Osteoblast (primary cell): ENCODE measurements around the gene CDH12. TPM values are rescaled to one million over a fixed set of nuclear protein-coding genes. Genes with fewer than 3 reads are reported as not detected.

Experiments used
- DNase-seq: peaks from one replicate; pipeline ENCODE4 v3.0.0; 2011; ENCODE audit warnings: low spot score, mixed read lengths; ENCODE audit not compliant: insufficient read length; ENCODE audit errors: missing footprints
- H2AFZ ChIP-seq: 2 replicates; pipeline ENCODE4 v1.6.0; 2011; ENCODE audit warnings: mild to moderate bottlenecking, low read length
- H3K27ac ChIP-seq: 2 replicates; pipeline ENCODE4 v1.5.1; 2011; ENCODE audit warnings: mild to moderate bottlenecking, low read depth, low read length, moderate library complexity
- H3K27me3 ChIP-seq: 2 replicates; pipeline ENCODE4 v1.6.0; 2012; ENCODE audit warnings: mild to moderate bottlenecking, control low read depth, inconsistent platforms, low read length, moderate library complexity; ENCODE audit not compliant: insufficient read depth
- H3K36me3 ChIP-seq: 2 replicates; pipeline ENCODE4 v1.5.1; 2011; ENCODE audit warnings: mild to moderate bottlenecking, low read length, control low read depth, moderate library complexity; ENCODE audit not compliant: insufficient read depth
- H3K4me1 ChIP-seq: 2 replicates; pipeline ENCODE4 v1.5.1; 2011; ENCODE audit warnings: mild to moderate bottlenecking, low read length, control low read depth, moderate library complexity; ENCODE audit not compliant: insufficient read depth
- H3K4me2 ChIP-seq: 2 replicates; pipeline ENCODE4 v1.6.0; 2011; ENCODE audit warnings: mild to moderate bottlenecking, low read length; ENCODE audit not compliant: insufficient read depth
- H3K4me3 ChIP-seq: fragments of 200-600 bp; sonication (generic); 3 replicates; pipeline ENCODE4 v1.5.1; 2012; ENCODE audit warnings: mild to moderate bottlenecking, low read length, inconsistent platforms; ENCODE audit not compliant: insufficient read depth
- H3K79me2 ChIP-seq: 2 replicates; pipeline ENCODE4 v1.6.0; 2012; ENCODE audit warnings: mild to moderate bottlenecking, low read length, control low read depth, inconsistent platforms; ENCODE audit not compliant: insufficient read depth
- H3K9me3 ChIP-seq: 2 replicates; pipeline ENCODE4 v1.5.1; 2011; ENCODE audit warnings: low read depth, low read length, control low read depth
- H4K20me1 ChIP-seq: 2 replicates; pipeline ENCODE4 v1.6.0; 2012; ENCODE audit warnings: mild to moderate bottlenecking, low read length, control low read depth; ENCODE audit not compliant: insufficient read depth
- CTCF ChIP-seq: IDR thresholded peaks from 2 replicates; pipeline ENCODE4 v1.5.1; 2011; ENCODE audit warnings: mild to moderate bottlenecking, low read depth, low read length, moderate library complexity; ENCODE audit errors: extremely low read depth
- total RNA-seq: library from RNA; depleted of rRNA; stranded (reverse); fragments of >200 nt; gene quantifications from 2 replicates; pipeline ENCODE4 v1.2.3, GENCODE V29; 2012

The CDH12 gene
- total RNA-seq, 1 donor: not detected

- Histone ChIP-seq H3K79me2 (no peaks in the 10 kb centered on the region), H3K27me3 (no peaks in the 10 kb centered on the region), H3K4me2 (no peak overlapping the region), H4K20me1 (no peaks in the 10 kb centered on the region), H3K4me1 (no peaks in the 10 kb centered on the region), H2AFZ (no peak overlapping the region), H3K4me3 (no peak overlapping the region), H3K27ac (no peak overlapping the region), H3K9me3 (no peaks in the 10 kb centered on the region), H3K36me3 (no peaks in the 10 kb centered on the region)
- no peak for DNase-seq
- TF ChIP-seq CTCF: no peak
These were observed 2.7 kb upstream of the CDH12 start for GRCh38 chr5:22855824-22856223.

DNA sequence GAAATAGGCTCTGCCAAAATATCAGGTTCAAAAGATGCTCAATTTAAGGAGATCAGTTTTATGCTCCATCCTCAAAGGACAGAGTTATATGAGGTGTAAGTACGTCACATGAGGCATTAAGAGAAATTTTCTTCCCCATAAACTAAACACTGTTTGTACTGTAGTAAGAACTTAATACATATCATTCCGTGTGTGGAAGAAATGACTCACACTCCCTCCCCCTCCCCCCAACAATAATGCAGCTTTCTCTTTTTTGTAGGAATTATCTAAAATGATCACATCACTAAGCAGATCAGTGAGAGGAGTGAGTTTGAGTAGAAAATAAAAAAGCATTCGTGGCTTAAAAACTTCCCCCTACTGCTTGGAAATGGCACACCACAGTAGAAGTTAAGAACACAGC is 2.2 kb downstream of the CDH12 start:
- no peaks in the 10 kb centered on the region for H3K4me1 ChIP-seq
- H3K79me2 ChIP-seq: no peaks in the 10 kb centered on the region
- H3K9me3 ChIP-seq: no peaks in the 10 kb centered on the region
- H3K27ac ChIP-seq: no peak overlapping the region
- no peak overlapping the region for H3K4me3 ChIP-seq
- no peaks in the 10 kb centered on the region for H3K36me3 ChIP-seq
- TF ChIP-seq CTCF: no peak
- H3K27me3 ChIP-seq: no peaks in the 10 kb centered on the region
- no peak overlapping the region for H3K4me2 ChIP-seq
- H4K20me1 ChIP-seq: no peaks in the 10 kb centered on the region
- no peak for DNase-seq
- H2AFZ ChIP-seq: no peak overlapping the region

- TF ChIP-seq CTCF: no peak
- H3K79me2 ChIP-seq: no peaks in the 10 kb centered on the region
- H3K27ac ChIP-seq: no peak overlapping the region
- no peaks in the 10 kb centered on the region for H3K36me3 ChIP-seq
- H4K20me1 ChIP-seq: no peaks in the 10 kb centered on the region
- H3K9me3 ChIP-seq: no peaks in the 10 kb centered on the region
- H2AFZ ChIP-seq: no peak overlapping the region
- no peaks in the 10 kb centered on the region for H3K27me3 ChIP-seq
- H3K4me2 ChIP-seq: no peak overlapping the region
- no peaks in the 10 kb centered on the region for H3K4me1 ChIP-seq
- no peak overlapping the region for H3K4me3 ChIP-seq
- DNase-seq: no peak
These were observed 6.5 kb downstream of the CDH12 start for GRCh38 chr5:22846693-22847092.

DNA sequence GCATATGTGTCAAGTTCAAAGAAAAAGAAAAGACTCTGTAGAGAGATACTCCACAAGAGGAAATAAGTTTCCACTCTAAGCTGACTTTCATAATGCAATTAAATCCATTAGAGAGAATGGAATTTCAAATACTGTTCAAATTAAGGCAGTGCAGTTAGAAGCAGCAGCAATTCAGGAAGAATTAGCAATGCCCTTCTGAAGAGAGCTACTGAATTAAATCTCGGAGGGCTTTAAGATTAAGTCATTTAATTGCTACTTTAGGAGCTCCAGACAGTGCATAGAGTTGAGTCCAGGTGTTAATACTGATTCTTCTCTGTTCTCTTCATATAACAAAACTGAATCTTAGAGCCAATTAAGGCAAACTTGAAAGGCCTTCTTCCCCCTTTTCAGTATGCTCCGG is 8.5 kb downstream of the CDH12 start:
- H4K20me1 ChIP-seq: no peaks in the 10 kb centered on the region

More for the DNA sequence above, 8.5 kb downstream of the CDH12 start:
- Histone ChIP-seq H3K79me2 (no peaks in the 10 kb centered on the region), H3K36me3 (no peaks in the 10 kb centered on the region), H3K4me2 (no peak overlapping the region), H3K4me1 (no peaks in the 10 kb centered on the region), H3K9me3 (no peaks in the 10 kb centered on the region), H3K27me3 (no peaks in the 10 kb centered on the region), H2AFZ (no peak overlapping the region), H3K4me3 (no peak overlapping the region), H3K27ac (no peak overlapping the region)
- TF ChIP-seq CTCF: no peak
- no peak for DNase-seq
